Measurements from ENCODE around the gene SCFD2. TPM values are rescaled to one million over a fixed set of nuclear protein-coding genes. Genes with fewer than 3 reads are reported as not detected.
"Not testable (repeated sequence)": the region's sequence is repeated elsewhere in the genome, so short reads cannot be mapped to it uniquely, and the experiment has no call there.

SCFD2 gene
- total RNA-seq (2014; rRNA removed; shearing (Covaris generic)), result 20.6 and 20.8 TPM in 2 replicates

GRCh38 chr4:53365486-53366300 lies at the start of gene SCFD2:
Gene SCFD2, minus strand, starts transcription at chr4:53366061.
- DNase-seq (ENCODE audit: low read depth), result peak; percentile 94

- DNase-seq (ENCODE audit: low read depth), result not testable (repeated sequence)
Observed at GRCh38 chr4:53409479-53409878, 43.6 kb upstream of the SCFD2 start.

- DNase-seq (ENCODE audit: low read depth), result no peak
Observed at GRCh38 chr4:53380221-53380620, 14.4 kb upstream of the SCFD2 start.

GRCh38 chr4:53378171-53378482 lies 12.3 kb upstream of the SCFD2 start:
- no peak for DNase-seq (ENCODE audit: low read depth)

GRCh38 chr4:53377319-53378170 lies 11.7 kb upstream of the SCFD2 start, which contains the start of gene FIP1L1:
Gene FIP1L1, plus strand, starts transcription at chr4:53377641. Its CDS starts 198 bp downstream, at chr4:53377839.
- peak; percentile 89 for DNase-seq (ENCODE audit: low read depth)

- no peak for DNase-seq (ENCODE audit: low read depth)
Observed at GRCh38 chr4:53376900-53377299, 11.0 kb upstream of the SCFD2 start.

GRCh38 chr4:53374777-53375258 lies 9.0 kb upstream of the SCFD2 start:
- DNase-seq (ENCODE audit: low read depth), result no peak

GRCh38 chr4:53371843-53372521 lies 6.1 kb upstream of the SCFD2 start:
- DNase-seq (ENCODE audit: low read depth), result no peak

- DNase-seq (ENCODE audit: low read depth), result no peak
Observed at GRCh38 chr4:53371049-53371448, 5.2 kb upstream of the SCFD2 start.

GRCh38 chr4:53367721-53368120 lies 1.9 kb upstream of the SCFD2 start:
- DNase-seq (ENCODE audit: low read depth), result no peak

- DNase-seq (ENCODE audit: low read depth), result no peak
Observed at GRCh38 chr4:53366301-53366716, 448 bp upstream of the SCFD2 start.

- DNase-seq (ENCODE audit: low read depth), result peak; percentile 13
Observed at GRCh38 chr4:53365121-53365485, 758 bp downstream of the SCFD2 start.

GRCh38 chr4:53364624-53365023 lies 1.2 kb downstream of the SCFD2 start:
- DNase-seq (ENCODE audit: low read depth), result no peak

GRCh38 chr4:53362093-53362492 lies 3.8 kb downstream of the SCFD2 start:
- no peak for DNase-seq (ENCODE audit: low read depth)

GRCh38 chr4:53361451-53361850 lies 4.4 kb downstream of the SCFD2 start:
- DNase-seq (ENCODE audit: low read depth), result no peak

- no peak for DNase-seq (ENCODE audit: low read depth)
Observed at GRCh38 chr4:53355930-53356521, 9.8 kb downstream of the SCFD2 start.

GRCh38 chr4:53354012-53354722 lies 11.7 kb downstream of the SCFD2 start:
- DNase-seq (ENCODE audit: low read depth), result no peak

- no peak for DNase-seq (ENCODE audit: low read depth)
Observed at GRCh38 chr4:53349091-53349491, 16.8 kb downstream of the SCFD2 start.

- no peak for DNase-seq (ENCODE audit: low read depth)
Observed at GRCh38 chr4:53348046-53348445, 17.8 kb downstream of the SCFD2 start.

GRCh38 chr4:53346920-53347852 lies 18.7 kb downstream of the SCFD2 start:
- peak; percentile 6 for DNase-seq (ENCODE audit: low read depth)
